A549 (cell line): ENCODE results near the gene ARFGEF3.

Experiments used
- GATA3 ChIP-seq: IDR thresholded peaks from 2 replicates; pipeline ENCODE4 v1.6.1; 2012; ENCODE audit warnings: borderline replicate concordance
- POLR2A ChIP-seq: IDR thresholded peaks from 2 replicates; pipeline ENCODE4 v1.6.1; 2012; ENCODE audit warnings: mild to moderate bottlenecking, low read length
- TP53 ChIP-seq: fragments of 250-450 bp; sonication (Bioruptor Pico); IDR thresholded peaks from 2 replicates; pipeline ENCODE4 v1.5.0; 2021; ENCODE audit warnings: mild to moderate bottlenecking, moderate library complexity
- TF ChIP-seq, protein P1 (sequence below): fragments of >200 bp; sonication (Bioruptor Twin); formaldehyde crosslinking; IDR thresholded peaks from 3 replicates; pipeline ENCODE4 v1.5.1; 2016
- TF ChIP-seq, protein P2 (sequence below): IDR thresholded peaks from 2 replicates; pipeline ENCODE4 v1.6.1; 2012

DNA sequence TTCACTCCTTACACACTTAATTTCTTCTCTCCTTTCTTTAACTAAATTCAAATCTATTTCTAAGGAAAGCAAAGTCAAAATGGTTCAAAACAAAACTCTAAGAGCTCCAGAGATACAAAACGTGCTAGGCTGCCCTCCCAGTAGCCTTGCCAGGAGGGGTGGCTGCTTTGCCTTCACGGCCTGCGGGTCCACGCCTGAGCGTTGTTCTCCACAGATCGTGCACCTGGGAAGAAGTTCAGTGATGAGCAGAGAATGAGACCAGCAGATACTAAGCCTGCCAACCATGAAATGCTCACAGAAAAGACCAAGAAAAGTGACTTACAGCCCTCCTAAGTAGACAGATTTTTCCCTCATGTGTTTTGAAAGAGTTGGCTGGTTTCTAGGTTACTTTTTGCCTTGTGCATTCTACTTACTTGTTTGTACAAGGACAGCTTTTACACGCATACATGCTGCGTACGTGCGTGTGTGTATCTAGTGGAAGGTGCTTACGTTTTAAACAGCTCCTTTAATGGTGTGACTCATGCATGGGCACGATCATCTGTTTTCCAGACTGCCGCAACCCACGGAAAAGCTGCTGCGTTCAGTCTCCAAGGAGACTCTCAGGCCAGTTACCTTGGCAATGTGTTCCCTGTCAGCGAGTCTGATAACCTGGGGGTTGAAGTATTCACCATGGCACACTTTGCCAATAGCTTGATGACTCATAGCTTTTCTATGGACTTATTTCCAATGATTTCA is 88.9 kb downstream of the ARFGEF3 start:
- TF ChIP-seq, protein P1, sequence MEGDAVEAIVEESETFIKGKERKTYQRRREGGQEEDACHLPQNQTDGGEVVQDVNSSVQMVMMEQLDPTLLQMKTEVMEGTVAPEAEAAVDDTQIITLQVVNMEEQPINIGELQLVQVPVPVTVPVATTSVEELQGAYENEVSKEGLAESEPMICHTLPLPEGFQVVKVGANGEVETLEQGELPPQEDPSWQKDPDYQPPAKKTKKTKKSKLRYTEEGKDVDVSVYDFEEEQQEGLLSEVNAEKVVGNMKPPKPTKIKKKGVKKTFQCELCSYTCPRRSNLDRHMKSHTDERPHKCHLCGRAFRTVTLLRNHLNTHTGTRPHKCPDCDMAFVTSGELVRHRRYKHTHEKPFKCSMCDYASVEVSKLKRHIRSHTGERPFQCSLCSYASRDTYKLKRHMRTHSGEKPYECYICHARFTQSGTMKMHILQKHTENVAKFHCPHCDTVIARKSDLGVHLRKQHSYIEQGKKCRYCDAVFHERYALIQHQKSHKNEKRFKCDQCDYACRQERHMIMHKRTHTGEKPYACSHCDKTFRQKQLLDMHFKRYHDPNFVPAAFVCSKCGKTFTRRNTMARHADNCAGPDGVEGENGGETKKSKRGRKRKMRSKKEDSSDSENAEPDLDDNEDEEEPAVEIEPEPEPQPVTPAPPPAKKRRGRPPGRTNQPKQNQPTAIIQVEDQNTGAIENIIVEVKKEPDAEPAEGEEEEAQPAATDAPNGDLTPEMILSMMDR = no peak
- TF ChIP-seq, protein P2, sequence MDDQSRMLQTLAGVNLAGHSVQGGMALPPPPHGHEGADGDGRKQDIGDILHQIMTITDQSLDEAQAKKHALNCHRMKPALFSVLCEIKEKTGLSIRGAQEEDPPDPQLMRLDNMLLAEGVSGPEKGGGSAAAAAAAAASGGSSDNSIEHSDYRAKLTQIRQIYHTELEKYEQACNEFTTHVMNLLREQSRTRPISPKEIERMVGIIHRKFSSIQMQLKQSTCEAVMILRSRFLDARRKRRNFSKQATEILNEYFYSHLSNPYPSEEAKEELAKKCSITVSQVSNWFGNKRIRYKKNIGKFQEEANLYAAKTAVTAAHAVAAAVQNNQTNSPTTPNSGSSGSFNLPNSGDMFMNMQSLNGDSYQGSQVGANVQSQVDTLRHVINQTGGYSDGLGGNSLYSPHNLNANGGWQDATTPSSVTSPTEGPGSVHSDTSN = no peak
- no peak for TF ChIP-seq POLR2A
- TF ChIP-seq TP53 = no peak
- no peak for TF ChIP-seq GATA3
